OCI-LY3 (cell line): ENCODE results near the gene TCF12.

Experiments used
- H2AFZ ChIP-seq: fragments of 200-600, 300-600 bp; shearing (Covaris generic); 2 replicates; pipeline ENCODE4 v1.6.0; 2014; ENCODE audit warnings: antibody characterized with exemption, low read depth, low read length
- H3K27ac ChIP-seq: fragments of 200-600, 300-600 bp; sonication (generic); 2 replicates; pipeline ENCODE4 v1.5.1; 2014; ENCODE audit warnings: mild to moderate bottlenecking, low read length, moderate library complexity, mixed read lengths
- H3K27me3 ChIP-seq: fragments of 200-600, 300-600 bp; sonication (generic); 2 replicates; pipeline ENCODE4 v1.6.1; 2014; ENCODE audit warnings: low read depth, low read length, mixed read lengths
- H3K36me3 ChIP-seq: fragments of 200-600, 300-600 bp; sonication (generic); replicated peaks from 2 replicates; pipeline ENCODE3; 2014; ENCODE audit warnings: low read depth, low read length, mixed read lengths
- H3K4me1 ChIP-seq: fragments of 300-600, 200-600 bp; sonication (generic); 2 replicates; pipeline ENCODE4 v1.6.1; 2014; ENCODE audit warnings: low read length, mixed read lengths
- H3K4me2 ChIP-seq: fragments of 200-600, 300-600 bp; sonication (generic); 2 replicates; pipeline ENCODE4 v1.6.1; 2014; ENCODE audit warnings: low read length, mixed read lengths
- H3K4me3 ChIP-seq: fragments of 300-600, 200-600 bp; sonication (generic); 2 replicates; pipeline ENCODE4 v1.5.1; 2014; ENCODE audit warnings: antibody characterized with exemption, mild to moderate bottlenecking, low read length, moderate library complexity
- H3K79me2 ChIP-seq: fragments of 300-600, 200-600 bp; shearing (Covaris generic); 2 replicates; pipeline ENCODE4 v1.6.1; 2014; ENCODE audit warnings: mild to moderate bottlenecking, low read length, mixed read lengths
- H3K9ac ChIP-seq: fragments of 300-600, 200-600 bp; shearing (Covaris generic); 2 replicates; pipeline ENCODE4 v1.6.0; 2014; ENCODE audit warnings: mild to moderate bottlenecking, low read length, moderate library complexity
- H3K9me3 ChIP-seq: fragments of 200-600, 300-600 bp; shearing (Covaris generic); 2 replicates; pipeline ENCODE4 v1.6.1; 2014; ENCODE audit warnings: low read length, mixed read lengths; ENCODE audit not compliant: insufficient read depth
- H4K20me1 ChIP-seq: fragments of 200-600, 300-600 bp; sonication (generic); 2 replicates; pipeline ENCODE4 v1.6.1; 2016; ENCODE audit warnings: low read length, mixed read lengths; ENCODE audit not compliant: insufficient read depth
- CTCF ChIP-seq: fragments of 200-600, 300-600 bp; sonication (generic); IDR thresholded peaks from 2 replicates; pipeline ENCODE4 v1.5.1; 2014; ENCODE audit warnings: antibody characterized with exemption, low read length, low read depth
- EZH2phosphoT487 ChIP-seq: fragments of 200-600 bp; shearing (Covaris generic); IDR thresholded peaks from 2 replicates; pipeline ENCODE4 v1.6.1; 2018; ENCODE audit warnings: antibody characterized with exemption, mixed run types, low read depth

Gene TCF12

GRCh38 chr15:57337868-57338411 lies 419.5 kb downstream of the TCF12 start:
- H2AFZ ChIP-seq: no peak overlapping the region
- H4K20me1 ChIP-seq: no peaks in the 10 kb centered on the region
- no peak overlapping the region for H3K4me3 ChIP-seq
- no peaks in the 10 kb centered on the region for H3K36me3 ChIP-seq
- H3K27ac ChIP-seq: no peak overlapping the region
- no peaks in the 10 kb centered on the region for H3K79me2 ChIP-seq
- H3K27me3 ChIP-seq: no peaks in the 10 kb centered on the region
- no peaks in the 10 kb centered on the region for H3K4me1 ChIP-seq
- H3K4me2 ChIP-seq: no peak overlapping the region
- H3K9ac ChIP-seq: no peak overlapping the region
- TF ChIP-seq EZH2phosphoT487 (no peak), CTCF (no peak)
- H3K9me3 ChIP-seq: no peaks in the 10 kb centered on the region

DNA sequence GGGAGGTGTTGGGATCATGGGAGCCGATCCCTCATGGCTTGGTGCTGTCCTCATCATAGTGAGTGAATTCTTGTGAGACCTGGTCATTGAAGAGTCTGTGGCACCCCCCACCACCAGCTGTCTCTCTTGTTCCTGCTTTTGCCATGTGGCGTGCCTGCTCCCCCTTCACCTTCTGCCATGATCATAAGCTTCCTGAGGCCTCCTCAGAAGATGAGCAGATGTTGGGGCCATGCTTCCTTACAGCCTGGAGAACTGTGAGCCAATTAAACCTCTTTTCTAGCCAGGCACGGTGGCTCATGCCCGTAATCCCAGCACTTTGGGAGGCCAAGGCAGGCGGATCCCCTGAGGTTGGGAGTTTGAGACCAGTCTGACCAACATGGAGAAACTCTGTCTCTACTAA lies 420.9 kb downstream of the TCF12 start:
- Histone ChIP-seq H3K27ac (no peak overlapping the region), H3K4me1 (no peaks in the 10 kb centered on the region), H3K27me3 (no peaks in the 10 kb centered on the region), H2AFZ (no peak overlapping the region), H3K36me3 (no peaks in the 10 kb centered on the region), H3K4me2 (no peak overlapping the region), H4K20me1 (no peaks in the 10 kb centered on the region), H3K9me3 (no peaks in the 10 kb centered on the region), H3K9ac (no peak overlapping the region), H3K4me3 (no peak overlapping the region), H3K79me2 (no peaks in the 10 kb centered on the region)
- no peak for TF ChIP-seq EZH2phosphoT487
- no peak for TF ChIP-seq CTCF
